Hematopoietic multipotent progenitor cell treated with erythropoietin and hydrocortisone succinate and interleukin-3 and kit ligand, for 4 days (in vitro differentiated cells): ENCODE results near the gene NCF4.

Source experiments
- DNase-seq: peaks from one replicate; pipeline ENCODE4 v3.0.0-alpha.2; 2015

NCF4 gene

DNA sequence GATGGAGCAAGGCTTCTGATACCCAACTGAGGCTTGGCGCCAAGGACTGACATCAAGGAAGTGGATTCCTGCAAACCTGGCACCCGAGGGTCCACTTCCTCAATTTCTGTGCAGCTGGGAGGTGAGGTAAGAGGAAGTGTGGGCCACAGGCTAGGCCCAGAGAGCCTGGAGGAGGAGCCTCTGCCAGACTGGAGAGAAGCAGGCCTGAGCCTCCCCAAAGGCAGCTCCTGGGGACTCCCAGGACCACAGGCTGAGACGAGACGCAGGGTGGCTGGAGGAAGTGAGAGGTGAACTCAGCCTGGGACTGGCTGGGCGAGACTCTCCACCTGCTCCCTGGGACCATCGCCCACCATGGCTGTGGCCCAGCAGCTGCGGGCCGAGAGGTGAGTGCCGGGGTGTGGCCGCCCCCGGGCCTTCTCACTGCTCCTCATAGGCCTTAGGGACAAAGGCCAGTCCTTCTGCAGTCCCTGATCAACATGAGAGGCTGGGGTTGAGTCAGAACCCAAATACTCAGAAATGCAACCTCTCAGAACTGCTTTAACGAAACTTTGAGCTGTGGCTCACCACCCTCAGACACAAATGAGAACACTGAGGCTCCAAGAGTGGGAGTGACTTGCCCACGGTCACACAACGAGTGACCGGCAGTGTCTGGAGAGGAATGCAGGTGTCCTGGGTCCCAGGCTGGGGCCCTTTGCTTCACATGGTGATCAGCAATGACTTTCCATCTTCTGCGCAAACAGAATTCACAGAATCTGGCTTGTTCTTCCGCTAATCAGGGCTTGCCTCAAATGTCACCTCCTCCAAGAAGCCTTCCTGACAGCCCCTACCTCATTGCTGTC, at the start of gene NCF4:
NCF4 (plus strand) TSS at position 186 of the 839 bp plus-strand sequence; CDS start at position 352, 166 bp downstream.
- peak; percentile 98 for DNase-seq

- DNase-seq: peak; percentile 45
Measured at GRCh38 chr22:36811094-36811800, 49.6 kb upstream of the NCF4 start.

- no peak for DNase-seq
Measured at GRCh38 chr22:36814801-36815200, 46.0 kb upstream of the NCF4 start.

- no peak for DNase-seq
Measured at GRCh38 chr22:36815558-36816338, 45.1 kb upstream of the NCF4 start.

GRCh38 chr22:36816339-36816635, 44.5 kb upstream of the NCF4 start:
- peak; percentile 18 for DNase-seq

- peak; percentile 76 for DNase-seq
Measured at GRCh38 chr22:36816636-36817524, 43.9 kb upstream of the NCF4 start, which contains the start of gene PVALB. Gene PVALB (minus strand): TSS chr22:36817035. CDS start chr22:36817005, 30 bp downstream.

DNA sequence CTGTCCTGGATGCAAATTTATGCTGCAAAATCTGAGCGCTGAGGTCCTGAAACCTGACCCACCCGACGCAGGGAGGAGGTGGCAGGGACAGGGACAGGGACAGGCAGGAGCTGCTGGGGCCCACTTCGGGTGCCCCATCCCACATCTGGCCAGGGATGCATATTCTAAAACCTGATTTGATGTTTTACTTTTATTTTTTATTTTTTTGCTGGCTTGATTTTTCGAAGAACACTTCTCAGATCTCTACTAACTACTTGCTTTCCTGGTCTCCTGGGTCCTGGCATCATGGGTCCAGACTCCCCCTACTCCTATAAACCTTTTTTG, 43.3 kb upstream of the NCF4 start:
- no peak for DNase-seq

DNA sequence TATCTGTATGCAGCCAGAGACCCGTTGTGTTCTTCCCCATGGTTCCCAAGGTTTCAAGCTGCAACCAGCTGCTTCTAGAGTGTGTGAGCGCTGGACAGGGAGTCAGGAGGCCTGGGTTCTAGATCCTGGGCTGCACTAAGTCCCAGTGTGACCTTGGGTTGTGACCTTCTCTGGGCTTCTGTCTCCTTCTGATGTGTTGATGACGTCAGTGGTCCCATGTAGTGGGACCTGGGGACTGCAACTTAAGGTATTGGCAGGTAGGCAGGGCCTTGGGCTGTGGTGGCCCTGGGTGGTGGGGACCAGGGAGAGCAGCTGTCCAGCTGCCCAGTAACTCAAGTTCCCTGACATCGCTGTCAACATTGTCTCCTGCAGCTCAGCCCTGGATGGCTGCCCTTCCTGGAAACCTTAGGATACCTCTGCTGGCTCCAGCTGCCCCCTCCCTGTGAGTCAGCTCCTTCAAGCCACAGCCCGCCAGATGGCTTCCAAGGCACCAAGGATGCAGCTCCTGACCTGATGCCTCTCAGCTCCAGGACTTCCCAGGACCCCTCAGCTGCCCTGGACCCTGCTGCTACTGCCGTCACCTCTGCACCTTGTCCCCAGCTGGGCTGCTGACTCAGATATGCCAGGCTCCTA, 42.7 kb upstream of the NCF4 start:
- DNase-seq: no peak

DNA sequence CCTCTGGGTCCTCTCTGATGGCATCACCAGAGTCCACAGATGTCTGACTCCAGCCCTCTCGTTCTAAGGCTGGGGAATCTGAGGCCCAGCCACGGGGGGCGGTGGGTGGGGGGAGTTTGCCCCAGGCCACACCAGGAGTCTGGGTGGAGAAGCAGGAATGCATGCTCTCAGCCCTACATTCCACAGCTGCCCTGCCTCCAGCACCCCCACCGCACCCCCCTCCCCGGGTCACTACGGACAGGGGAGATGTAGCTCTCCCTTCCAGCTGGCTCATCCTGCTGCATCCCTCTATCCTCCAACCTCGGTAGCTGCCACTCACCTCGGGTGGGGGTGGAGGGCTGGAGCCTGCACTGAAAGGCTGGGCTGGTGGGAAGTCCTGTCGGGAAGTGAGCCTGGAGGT, 41.7 kb upstream of the NCF4 start:
- no peak for DNase-seq

GRCh38 chr22:36822581-36822980, 38.2 kb upstream of the NCF4 start:
- DNase-seq: no peak

- DNase-seq: no peak
Measured at GRCh38 chr22:36823186-36823839, 37.5 kb upstream of the NCF4 start.

DNA sequence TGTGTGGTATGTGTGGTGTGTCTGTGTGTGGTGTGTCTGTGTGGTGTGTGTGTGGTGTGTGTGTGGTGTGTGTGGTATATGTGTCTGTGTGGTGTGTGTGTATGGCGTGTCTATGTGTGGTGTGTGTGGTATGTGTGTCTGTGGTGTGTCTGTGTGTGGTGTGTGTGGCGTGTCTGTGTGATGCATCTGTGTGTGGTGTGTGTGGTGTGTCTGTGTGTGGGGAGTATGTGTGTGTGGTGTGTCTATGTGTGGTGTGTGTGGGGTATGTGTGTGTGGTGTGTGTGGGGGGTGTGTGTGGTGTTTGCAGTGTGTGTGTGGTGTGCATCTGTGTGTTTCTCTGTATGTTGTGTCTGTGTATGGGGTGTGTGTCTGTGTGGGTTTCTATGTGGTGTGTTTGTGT, 36.2 kb upstream of the NCF4 start:
- no peak for DNase-seq

- DNase-seq: no peak
Measured at GRCh38 chr22:36826262-36826661, 34.5 kb upstream of the NCF4 start.

- no peak for DNase-seq
Measured at GRCh38 chr22:36828815-36829214, 32.0 kb upstream of the NCF4 start.

DNA sequence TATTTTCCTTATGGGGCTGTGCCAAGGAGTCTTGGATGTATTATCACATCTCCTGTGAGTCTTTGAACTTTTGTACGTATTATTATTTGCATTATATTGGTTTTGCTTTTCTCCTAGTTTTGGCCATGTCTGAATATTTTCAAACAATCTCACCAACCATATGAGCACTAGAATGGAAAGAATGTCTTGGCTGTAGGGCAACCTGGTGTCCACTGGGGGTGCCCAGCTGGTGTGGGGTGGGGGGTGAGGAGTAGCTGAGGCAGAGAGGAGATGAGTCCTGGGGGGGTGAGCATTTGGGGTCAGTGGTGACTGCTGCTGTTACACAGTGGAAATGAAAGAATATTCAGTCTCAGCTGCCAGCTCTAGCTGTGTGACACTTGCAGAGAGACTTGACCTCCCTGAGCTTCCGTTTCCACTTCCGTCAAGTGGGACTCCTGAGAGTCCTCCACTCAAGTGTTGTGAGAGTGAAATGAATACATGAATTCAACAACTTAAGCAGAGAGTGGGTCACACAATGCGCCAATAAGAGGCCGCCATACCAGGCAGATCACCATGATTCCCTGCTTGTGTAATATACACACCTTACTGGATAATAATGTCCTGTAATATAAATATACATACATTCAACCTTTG, 31.3 kb upstream of the NCF4 start:
- no peak for DNase-seq

GRCh38 chr22:36830601-36831000, 30.2 kb upstream of the NCF4 start:
- no peak for DNase-seq

DNA sequence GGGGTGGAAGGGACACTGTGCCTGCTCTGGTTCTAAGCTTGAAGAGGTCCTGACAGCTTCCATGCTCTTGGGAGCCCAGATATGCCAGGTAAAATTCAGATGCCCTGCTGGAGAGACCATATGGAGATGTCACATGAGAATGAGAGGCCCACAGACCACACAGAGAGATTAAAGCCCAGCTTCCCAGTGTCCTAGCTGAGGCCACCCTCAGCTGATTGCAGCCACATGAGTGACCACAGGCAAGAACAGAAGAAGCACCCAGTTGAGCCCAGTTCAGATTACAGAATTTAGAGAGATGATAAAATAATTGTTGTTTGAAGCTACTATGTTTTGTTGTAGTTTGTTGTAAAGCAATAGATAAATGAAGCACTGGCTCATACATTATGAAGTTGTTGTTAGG, 29.6 kb upstream of the NCF4 start:
- DNase-seq: no peak

DNA sequence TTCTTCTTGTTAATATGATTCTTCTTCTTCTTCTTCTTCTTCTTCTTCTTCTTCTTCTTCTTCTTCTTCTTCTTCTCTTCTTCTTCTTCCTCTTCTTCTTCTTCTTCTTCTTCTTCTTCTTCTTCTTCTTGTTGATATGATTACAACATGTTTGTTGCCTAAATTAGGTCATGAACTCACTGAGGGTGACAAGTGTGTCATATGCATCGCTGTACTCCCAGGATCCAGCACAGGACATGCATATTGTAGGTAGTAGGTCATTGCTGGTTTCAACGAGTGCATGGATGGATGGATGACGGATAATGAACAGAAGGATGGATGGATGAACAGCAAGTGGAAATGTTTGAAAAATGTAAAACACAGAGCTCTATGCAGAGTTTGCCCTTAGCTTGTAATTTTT, 29.1 kb upstream of the NCF4 start:
- no peak for DNase-seq

- peak; percentile 29 for DNase-seq
Measured at GRCh38 chr22:36833073-36833472, 27.7 kb upstream of the NCF4 start.

- no peak for DNase-seq
Measured at GRCh38 chr22:36835903-36836302, 24.9 kb upstream of the NCF4 start.
